K562 (cell line): ENCODE results near the gene TRIOBP. TPM values are rescaled to one million over a fixed set of nuclear protein-coding genes. Genes with fewer than 3 reads are reported as not detected.

Source experiments
- CBFA2T2 ChIP-seq: fragments of 450-650 bp; conservative IDR thresholded peaks from 2 replicates; pipeline ENCODE4 v1.6.1; 2017; ENCODE audit warnings: mild to moderate bottlenecking
- ELF1 ChIP-seq: fragments of 200-800 bp; sonication (Bioruptor generic); IDR thresholded peaks from 2 replicates; pipeline ENCODE4 v1.6.1; 2016; ENCODE audit warnings: missing genetic modification characterization, missing compliant biosample characterization
- EP400 ChIP-seq: fragments of 450-650 bp; IDR thresholded peaks from 2 replicates; pipeline ENCODE4 v1.6.1; 2017; ENCODE audit warnings: antibody characterized with exemption, mild to moderate bottlenecking, moderate library complexity
- ETS1 ChIP-seq: conservative IDR thresholded peaks from 2 replicates; pipeline ENCODE4 v1.6.1; 2011; ENCODE audit warnings: low read depth, mild to moderate bottlenecking, low read length; ENCODE audit not compliant: control insufficient read depth
- HDAC6 ChIP-seq: IDR thresholded peaks from 2 replicates; pipeline ENCODE4 v1.6.1; 2012; ENCODE audit warnings: low read depth, mild to moderate bottlenecking, control low read depth, inconsistent platforms, low read length, moderate library complexity
- HMGXB4 ChIP-seq: sonication (generic); formaldehyde crosslinking; IDR thresholded peaks from 2 replicates; pipeline ENCODE4 v1.8.1; 2023; ENCODE audit warnings: mild to moderate bottlenecking, missing genetic modification reagents
- MEIS2 ChIP-seq: fragments of 450-650 bp; IDR thresholded peaks from 2 replicates; pipeline ENCODE4 v1.6.1; 2014; ENCODE audit warnings: mild to moderate bottlenecking; ENCODE audit not compliant: partially characterized antibody
- MGA ChIP-seq: fragments of 450-650 bp; IDR thresholded peaks from 2 replicates; pipeline ENCODE4 v1.6.1; 2016; ENCODE audit warnings: mild to moderate bottlenecking, moderate library complexity
- NUFIP1 ChIP-seq: fragments of 450-650 bp; IDR thresholded peaks from 2 replicates; pipeline ENCODE4 v1.6.1; 2018; ENCODE audit not compliant: partially characterized antibody
- POLR2A ChIP-seq: fragments of 450-650 bp; conservative IDR thresholded peaks from 2 replicates; pipeline ENCODE4 v1.6.1; 2016
- ZBTB2 ChIP-seq: fragments of 450-650 bp; IDR thresholded peaks from 2 replicates; pipeline ENCODE4 v1.6.1; 2016; ENCODE audit warnings: antibody characterized with exemption
- polyA plus RNA-seq, 8 experiments: library from polyadenylated mRNA; depleted of rRNA in 4 of 8; stranded (reverse) in 5 of 8; unstranded in 3 of 8; fragments of >200 nt; fragmentation: Nextera tagmentation in 2 of 8; fragmentation: Illumina TruSeq in 1 of 8; extraction: Ambion mirVana in 2 of 8; extraction: Trizol in 1 of 8; gene quantifications; 2 replicates each; pipeline versions ENCODE4 v1.2.1 to v1.2.3, GENCODE V29; 2011 to 2014; ENCODE audit warnings: inconsistent platforms in 1 of 8, missing spikeins in 1 of 8
- total RNA-seq, 7 experiments: library from RNA; depleted of rRNA in 6 of 7; stranded (reverse); fragments of >200 nt in 6 of 7; fragmentation: Illumina TruSeq in 2 of 7; extraction: Trizol in 2 of 7; gene quantifications; 2 replicates each; pipeline versions ENCODE4 v1.2.1 to v1.2.3, GENCODE V29; 2011 to 2021; ENCODE audit warnings: low replicate concordance in 1 of 7

TRIOBP gene
- total and polyA plus RNA-seq, 9 of the 15 experiments (the other 6 are each of a cell fraction or from before 2014, with no cell fraction given), result 0.24 to 13.8 (median 5.5) TPM

- no peak for TF ChIP-seq NUFIP1
- peak; percentile 9 for TF ChIP-seq MEIS2
- TF ChIP-seq MGA, result no peak
- TF ChIP-seq CBFA2T2, result no peak
- TF ChIP-seq HDAC6, result no peak
- no peak for TF ChIP-seq HMGXB4 (CRISPR knock-in tag)
- TF ChIP-seq ZBTB2, result no peak
- peak; percentile 81 for TF ChIP-seq POLR2A
- TF ChIP-seq ELF1, result no peak
- no peak for TF ChIP-seq ETS1
- TF ChIP-seq EP400, result peak; percentile 68
Measured at GRCh38 chr22:37807410-37808293, 110.8 kb downstream of the TRIOBP start, which contains the start of gene GCAT (continued).
